ENCODE results near the gene GJD3.
"Not testable (repeated sequence)": the region's sequence is repeated elsewhere in the genome, so short reads cannot be mapped to it uniquely, and the experiment has no call there.

Gene GJD3, protein sequence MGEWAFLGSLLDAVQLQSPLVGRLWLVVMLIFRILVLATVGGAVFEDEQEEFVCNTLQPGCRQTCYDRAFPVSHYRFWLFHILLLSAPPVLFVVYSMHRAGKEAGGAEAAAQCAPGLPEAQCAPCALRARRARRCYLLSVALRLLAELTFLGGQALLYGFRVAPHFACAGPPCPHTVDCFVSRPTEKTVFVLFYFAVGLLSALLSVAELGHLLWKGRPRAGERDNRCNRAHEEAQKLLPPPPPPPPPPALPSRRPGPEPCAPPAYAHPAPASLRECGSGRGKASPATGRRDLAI

DNA sequence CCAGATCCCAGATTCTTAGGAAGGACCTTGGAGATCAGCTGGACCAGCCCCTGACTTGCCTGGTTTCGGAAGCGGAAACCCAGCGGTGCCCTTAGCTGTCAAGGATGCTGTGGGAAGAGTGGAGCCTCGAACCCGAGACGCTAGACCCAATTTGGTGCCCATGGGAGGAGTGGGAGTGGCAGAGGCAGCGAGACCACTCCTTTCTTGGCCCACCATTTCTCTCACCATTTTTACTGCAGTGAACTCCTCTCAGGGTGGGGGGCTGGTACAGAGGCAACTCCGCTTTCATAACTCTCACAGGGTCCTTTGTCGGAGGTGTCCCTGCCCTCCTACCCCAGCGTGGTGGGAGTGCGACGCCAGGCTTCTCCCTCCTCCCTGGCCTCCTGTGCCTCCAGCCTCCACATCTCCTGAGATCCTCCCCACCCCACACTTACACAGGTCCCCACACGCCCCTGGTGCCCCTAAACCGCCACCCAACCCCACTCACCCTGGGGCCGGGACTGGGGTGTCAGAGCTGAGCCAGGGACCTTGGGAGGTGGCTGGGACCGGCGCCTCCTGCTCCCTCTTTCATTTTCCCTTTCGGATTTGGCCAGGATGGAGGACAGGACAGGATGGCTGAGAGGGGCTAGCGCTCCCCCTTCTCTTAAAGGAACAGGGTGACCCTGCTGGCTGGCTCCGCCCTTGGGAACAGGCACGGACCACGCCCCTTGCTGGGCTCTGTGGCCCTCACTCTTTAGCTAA is at the start of gene GJD3:
TSS of gene GJD3 (minus strand) at position 617 of the 741 bp plus-strand sequence. CDS start 922 bp downstream, outside the sequence.
- DNase-seq = no peak

DNA sequence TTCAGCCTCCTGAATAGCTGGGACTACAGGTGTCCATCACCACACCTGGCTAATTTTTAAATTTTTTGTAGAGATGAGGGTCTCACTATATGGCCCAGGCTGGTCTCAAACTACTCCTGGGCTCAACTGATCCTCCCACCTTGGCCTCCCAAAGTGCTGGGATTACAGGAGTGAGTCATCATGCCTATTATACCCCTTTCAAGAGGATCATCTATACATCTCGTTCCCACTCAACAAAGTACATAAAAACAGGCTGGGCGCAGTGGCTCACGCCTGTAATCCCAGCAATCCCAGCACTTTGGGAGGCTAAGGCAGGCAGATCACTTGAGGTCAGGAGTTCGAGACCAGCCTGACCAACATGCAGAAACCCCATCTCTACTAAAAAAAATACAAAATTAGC is 49.8 kb upstream of the GJD3 start:
- not testable (repeated sequence) for DNase-seq

DNA sequence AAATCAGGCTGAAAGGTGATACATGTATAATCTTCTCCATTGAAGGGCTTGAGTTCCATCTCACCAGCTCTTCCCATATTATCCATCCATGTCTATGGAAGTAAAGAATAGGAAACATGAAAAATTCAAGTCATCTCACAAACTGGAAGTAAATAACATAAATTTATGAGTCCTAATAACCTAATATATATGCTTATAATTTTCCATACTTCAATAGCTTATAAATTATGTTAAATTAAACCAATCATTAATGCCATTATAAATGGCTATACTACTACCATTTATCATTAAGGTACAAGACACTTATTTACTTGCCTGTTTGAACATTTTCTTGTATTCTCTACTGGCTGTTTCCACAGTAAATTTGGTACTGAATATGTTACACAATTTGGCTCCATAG is 48.3 kb upstream of the GJD3 start:
- no peak for DNase-seq

DNA sequence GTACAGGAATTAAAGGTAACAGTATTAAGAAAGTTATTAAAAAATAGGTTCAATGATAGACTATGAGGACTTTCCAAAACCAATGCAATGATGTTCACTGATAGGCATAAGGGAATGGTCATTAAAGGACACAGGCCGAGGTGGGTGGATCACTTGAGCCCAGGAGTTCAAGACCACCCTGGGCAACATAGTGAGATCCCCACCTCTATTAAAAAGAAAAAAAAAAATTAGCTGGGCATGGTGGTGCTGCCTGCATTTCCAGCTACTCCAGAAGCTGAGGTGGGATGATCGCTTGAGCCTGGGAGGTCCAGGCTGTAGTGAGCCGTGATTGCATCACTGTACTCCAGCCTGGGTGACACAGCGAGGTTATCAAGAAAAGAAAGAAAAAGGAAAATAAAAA is 47.3 kb upstream of the GJD3 start:
- no peak for DNase-seq

DNA sequence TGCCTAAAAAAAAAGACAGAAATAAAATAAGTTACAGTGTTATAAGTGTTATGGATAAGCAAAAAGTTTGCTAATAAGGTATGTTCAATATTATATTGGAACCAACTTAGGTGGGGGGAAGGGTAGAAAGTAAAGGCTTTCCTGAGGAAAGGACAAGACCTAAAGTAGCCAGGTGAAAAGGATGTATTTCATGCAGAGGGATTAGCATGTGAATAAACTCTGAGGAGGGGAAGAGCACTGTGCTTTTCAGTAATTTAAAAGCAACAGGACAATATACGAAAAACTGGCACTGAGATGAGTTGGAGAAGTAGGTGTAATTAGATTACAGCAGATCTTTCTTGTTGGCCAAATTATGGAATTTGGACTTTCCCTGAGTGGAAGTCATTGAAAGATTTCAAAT is 45.5 kb upstream of the GJD3 start:
- no peak for DNase-seq

DNA sequence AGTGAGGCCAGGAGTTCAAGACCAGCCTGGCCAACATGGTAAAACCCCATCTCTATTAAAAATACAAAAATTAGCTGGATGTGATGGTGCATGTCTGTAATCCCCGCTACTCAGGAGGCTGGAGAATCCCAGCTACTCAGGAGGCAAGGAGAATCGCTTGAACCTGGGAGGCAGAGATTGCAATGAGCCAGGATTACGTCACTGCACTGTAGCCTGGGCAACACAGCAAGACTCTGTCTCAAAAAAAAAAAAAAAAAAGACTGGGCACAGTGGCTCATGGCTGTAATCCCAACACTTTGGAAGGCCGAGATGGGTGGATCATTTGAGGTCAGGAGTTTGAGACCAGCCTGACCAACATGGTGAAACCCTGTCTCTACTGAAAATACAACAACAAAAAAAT is 45.0 kb upstream of the GJD3 start:
- DNase-seq = not testable (repeated sequence)

DNA sequence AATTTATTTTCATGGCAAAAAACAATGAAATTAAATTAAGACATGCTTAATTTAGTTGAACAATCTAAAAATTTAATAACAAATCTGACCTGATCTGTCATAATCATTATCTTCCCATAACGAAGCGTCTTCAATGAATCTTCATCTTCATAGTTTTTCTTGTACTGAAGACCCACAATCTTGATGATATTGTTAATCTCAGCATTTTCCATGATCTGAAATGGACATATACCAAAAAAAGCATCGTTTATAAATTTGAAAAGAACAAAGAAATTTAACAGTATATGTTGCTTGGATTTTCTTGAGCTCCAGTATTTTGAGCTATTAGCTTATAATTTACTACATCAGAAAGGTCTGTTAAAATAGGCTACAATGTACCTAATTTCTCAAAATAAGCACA is 42.9 kb upstream of the GJD3 start:
- no peak for DNase-seq

DNA sequence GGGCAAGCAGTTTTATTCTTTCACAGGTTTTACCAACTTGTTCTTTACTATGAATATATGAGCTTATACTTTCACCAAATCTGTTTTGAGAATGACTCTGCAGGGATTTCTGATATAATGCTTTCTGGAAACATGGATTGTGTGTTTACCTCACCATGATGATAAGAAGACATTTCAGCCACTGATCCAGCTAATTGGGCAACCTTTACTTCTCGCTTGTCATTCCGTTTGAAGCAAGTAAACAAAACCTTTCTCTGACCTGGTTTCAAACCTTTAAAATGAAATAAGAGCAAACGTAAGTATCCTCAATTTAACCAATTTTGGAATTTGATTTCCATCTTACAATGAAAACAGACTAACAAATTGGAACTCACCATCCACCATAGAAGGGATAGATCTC is 39.5 kb upstream of the GJD3 start:
- no peak for DNase-seq

DNA sequence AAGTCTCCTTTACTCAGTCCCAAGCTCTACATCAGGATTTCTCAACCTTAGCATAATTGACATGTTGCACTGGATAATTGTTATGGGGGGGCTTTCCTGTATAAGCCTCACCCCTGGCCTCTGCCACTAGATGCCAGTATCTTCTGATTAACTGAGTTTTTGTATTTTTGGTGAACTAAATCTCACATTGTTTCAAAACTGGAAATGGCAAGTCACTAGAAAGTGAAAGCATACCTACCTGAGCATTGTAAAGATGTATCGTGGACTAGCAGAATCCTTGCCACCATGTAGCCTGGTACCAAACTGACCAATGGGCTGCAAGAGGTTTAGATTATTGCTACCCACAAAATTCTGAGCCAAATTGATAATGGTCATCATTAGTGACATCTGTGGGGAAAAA is 38.1 kb upstream of the GJD3 start:
- no peak for DNase-seq

DNA sequence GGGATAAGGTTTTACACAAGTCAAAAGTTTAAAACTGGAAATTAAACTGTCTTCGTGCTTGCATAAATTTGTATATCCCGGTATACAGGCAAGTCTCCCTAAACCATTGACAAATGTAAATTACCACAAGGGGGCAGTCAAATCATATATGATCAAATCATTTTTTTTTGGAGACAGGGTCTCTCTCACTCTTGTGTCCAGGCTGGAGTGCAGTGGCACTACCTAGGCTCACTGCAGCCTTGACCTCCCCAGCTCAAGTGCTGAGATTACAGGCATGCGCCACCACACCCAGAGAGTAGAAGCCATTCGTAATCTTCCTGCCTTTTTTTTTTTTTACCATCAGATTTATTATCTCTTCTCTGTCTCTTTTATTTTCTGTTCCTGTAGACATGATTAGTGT is 34.6 kb upstream of the GJD3 start:
- DNase-seq = no peak

DNA sequence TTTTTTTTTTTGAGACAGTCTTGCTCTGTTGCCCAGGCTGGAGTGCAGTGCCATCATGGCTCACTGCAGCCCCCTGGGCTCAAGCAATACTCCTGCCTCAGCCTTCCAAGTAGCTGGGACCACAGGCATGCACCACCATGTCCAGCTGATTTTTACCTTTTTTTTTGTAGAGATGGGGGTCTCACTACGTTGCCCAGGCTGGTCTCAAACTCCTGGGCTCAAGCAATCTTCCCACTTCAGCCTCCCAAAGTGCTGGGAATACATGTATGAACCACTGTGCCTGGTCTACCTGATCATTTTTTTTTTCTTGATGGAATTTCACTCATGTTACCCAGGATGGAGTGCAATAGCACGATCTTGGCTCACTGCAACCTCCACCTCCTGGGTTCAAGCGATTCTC is 22.0 kb upstream of the GJD3 start:
- not testable (repeated sequence) for DNase-seq

DNA sequence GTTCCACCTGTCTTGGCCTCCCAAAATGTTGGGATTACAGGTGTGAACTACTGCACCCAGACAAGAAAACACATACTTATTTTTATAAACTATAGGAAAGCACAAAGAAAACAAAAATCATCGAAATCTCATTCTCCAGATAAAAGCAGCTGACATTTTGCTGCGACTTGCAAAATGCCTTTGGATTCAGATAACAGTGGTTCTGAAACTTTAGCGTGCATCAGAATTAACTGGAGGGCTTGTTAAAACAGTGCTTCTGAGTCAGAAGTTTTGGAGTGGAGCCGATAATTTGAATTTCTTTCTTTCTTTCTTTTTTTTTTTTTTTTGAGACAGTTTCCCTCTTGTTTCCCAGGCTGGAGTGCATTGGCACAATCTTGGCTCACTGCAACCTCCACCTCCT is 17.7 kb upstream of the GJD3 start:
- DNase-seq = no peak

DNA sequence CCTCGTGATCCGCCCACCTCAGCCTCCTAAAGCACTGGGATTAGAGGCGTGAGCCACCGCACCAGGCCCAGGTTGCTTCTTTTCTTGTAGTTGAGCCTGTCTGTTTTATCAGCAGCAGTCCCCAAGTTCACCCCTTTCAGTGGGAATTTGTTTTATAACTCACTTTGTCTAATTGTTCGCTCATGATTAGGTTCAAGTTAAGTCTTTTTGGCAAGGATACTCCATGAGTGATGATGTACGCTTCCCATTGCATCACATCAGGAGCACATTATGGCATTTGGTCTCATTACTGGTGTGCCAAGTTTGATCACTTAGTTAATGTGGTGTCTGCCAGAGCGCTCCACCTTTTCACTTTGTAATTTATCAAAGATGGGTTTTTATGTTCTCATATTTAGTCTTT is 14.4 kb upstream of the GJD3 start:
- DNase-seq = no peak

DNA sequence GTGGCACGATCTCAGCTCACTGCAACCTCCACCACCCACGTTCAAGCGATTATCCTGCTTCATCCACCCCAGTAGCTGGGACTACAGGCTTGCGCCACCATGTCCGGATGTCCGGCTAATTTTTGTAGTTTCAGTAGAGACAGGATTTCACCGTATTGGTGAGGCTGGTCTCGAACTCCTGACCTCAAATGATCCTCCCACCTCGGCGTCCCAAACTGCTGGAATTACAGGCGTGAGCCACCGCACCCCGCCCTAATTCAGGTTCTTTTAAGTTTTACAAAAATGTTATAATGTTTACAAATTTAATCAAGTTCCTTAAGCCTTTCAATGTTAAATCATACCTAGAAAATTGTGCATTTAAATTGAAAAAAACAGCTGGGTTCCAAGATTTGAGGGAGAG is 13.3 kb upstream of the GJD3 start:
- no peak for DNase-seq

DNA sequence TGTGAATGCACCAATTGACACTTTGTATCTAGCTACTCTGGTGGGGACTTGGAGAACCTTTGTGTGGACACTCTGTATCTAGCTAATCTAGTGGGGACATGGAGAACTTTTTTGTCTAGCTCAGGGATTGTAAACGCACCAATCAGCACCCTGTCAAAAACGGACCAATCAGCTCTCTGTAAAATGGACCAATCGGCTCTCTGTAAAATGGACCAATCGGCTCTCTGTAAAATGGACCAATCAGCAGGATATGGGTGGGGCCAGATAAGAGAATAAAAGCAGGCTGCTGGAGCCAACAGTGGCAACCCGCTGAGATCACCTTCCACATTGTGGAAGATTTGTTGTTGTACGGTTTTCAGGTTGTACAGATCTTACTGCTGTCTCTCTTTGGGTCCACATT is 12.0 kb upstream of the GJD3 start:
- not testable (repeated sequence) for DNase-seq

DNA sequence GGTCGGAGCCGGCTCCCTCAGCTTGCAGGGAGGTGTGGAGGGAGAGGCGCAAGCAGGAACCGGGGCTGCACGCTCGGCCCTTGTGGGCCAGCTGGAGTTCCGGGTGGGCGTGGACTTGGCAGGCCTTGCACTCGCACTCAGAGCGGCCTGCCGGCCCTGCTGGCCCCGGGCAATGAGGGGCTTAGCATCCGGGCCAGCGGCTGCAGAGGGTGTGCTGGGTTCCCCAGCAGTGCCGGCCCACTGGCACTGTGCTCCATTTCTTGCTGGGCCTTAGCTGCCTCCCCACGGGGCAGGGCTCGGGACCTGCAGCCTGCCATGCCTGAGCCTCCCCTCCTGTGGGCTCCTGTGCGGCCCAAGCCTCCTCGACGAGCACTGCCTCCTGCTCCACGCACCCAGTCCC is 11.2 kb upstream of the GJD3 start:
- DNase-seq = not testable (repeated sequence)

DNA sequence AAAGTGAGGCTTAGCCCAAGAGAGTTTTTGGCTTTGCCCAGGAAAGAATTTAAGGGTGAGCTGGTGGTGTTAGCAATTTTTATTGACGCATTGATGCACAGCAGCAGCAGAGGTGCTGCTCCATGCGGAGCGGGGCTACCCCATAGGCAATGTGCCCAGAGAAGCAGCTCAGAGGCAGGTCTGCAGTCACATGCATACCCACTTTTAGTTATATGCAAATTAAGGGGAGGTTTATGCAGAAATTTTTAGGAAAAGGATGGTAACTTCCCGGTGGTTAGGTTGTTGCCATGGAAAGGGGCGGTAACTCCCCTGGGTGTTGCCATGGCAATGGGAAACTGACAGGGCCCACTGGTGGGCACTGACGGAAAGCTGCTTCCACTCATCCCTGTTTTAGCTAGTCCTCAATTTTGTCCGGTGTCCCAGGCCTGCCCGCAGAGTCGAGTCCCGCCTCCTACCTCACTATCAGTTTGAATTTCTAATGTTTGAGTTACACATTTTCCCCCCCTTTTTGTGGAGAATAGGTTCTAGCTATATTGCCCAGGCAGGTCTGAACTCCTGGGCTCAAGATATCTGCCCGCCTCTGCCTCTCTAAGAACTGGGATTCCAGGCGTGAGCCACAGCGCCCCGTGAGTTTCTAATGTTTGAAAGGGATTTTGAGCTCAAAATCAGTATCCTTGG is 10.4 kb upstream of the GJD3 start:
- no peak for DNase-seq

DNA sequence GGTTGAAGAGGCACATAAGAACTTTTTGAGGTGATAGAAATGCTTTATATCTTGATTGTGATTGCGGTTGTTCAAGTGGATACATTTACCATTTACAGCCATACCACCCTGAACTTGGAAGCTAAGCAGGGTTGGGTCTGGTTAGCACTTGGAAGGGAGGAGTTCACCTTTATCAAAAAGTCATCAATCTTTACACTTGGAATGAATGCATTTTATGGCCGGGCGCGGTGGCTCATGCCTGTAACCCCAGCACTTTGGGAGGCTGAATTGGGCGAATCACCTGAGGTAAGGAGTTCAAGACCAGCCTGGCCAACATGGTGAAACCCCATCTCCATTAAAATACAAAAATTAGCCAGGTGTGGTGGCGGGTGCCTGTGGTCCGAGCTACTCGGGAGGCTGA is 9.5 kb upstream of the GJD3 start:
- DNase-seq = no peak

DNA sequence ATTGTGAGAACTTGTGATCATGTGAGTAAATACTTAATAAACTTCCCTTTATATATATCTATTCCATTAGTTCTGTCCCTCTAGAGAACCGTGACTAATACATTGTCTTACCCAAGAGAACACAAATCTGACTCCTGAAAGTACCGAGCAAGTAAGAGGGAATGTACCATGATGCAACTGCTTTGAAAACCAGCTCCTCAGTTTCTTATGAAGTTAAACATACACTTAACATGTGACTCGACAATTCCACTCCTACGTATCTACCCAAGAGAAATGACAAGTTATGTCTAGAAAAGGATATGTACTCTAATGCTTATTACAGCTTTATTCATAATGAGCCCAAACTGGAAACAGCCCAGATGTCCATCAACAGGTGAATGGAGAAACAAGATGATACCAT is 8.8 kb upstream of the GJD3 start:
- no peak for DNase-seq

DNA sequence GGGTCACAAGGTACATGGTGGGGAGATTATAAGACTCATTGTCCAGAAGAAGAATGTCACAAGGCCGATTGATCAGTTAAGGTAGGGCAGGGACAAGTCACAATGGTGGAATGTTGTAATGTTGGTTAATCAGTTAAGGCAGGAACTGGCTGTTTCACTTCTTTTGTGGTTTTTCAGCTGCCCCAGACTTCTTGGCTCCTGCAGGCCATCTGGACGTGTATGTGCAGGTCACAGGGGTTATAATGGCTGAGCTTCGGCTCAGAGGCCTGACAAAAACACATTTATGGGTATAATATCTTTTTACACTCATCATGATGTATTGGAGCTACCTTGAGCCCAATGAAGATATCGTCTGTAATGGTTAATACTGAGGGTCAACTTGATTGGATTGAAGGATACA is 8.1 kb upstream of the GJD3 start:
- DNase-seq = not testable (repeated sequence)

DNA sequence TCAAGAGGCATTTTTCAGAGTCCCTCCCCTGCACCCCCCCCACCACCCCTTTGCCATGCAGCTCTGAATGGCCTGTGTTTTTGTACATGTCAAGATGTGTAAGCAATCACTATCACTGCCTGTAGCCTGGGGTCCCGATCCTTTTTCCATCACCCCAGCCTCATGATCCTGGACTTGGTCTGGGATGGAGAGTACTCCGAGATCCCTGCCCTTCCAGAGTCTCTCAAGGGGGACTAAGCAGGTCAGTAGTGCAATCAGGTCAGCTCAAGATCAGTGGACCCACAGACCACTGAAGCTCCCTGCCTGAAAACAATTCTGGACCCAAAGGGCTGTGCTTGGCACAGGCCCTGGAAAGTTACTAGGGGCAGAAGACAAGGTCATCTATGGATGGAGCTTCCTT is 7.5 kb upstream of the GJD3 start:
- no peak for DNase-seq

DNA sequence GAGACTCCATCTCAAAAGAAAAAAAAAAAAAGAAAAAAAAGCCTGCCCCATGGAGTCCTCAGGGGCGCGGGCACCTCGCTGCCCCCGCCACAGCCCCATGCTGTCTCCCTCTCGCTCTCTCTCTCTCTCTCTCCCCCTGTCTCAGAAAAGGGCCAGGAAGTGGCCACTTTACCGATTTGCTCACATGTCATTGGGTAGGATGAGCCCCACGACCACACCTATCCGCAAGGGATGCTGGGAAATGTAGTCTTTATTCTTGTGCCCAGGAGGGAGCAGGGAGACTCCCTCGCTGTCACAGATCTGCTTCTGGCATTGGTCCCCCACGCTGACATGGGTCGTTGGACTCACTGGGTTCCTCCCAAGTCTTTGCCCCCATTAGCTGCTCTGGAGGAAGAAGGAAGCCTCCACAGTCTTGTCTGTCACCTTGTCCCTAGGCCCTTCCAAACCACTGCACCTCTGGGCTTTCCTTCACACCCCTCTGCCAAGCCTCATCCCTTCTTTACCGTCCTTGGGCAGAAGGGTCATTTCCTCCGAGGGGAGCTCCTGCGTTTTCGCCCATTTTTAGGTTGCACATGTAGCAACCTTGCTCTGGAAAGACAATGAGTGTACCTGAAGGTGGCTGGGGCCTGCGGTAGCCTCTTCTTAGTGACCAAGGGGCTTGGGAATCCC is 6.9 kb upstream of the GJD3 start:
- no peak for DNase-seq

DNA sequence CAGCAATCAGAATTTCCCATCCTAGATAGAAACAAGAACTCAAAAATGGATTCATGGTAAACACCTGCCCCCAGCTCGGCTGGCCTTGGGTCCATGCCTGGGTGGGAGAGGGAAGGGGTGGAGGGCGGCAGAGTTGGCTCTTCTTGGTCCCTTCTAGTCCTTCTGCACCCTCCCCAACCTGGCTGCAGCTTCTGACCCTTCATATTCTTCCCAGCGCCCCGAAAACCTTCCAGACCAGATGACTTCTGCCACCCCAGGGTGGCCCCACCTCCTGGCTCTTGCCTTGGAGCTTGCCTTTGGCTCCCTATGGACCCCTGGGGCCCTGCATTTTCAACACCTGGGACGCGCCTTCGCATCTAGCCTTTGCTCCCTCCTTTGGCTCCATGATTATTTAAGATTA is 5.4 kb upstream of the GJD3 start:
- no peak for DNase-seq

DNA sequence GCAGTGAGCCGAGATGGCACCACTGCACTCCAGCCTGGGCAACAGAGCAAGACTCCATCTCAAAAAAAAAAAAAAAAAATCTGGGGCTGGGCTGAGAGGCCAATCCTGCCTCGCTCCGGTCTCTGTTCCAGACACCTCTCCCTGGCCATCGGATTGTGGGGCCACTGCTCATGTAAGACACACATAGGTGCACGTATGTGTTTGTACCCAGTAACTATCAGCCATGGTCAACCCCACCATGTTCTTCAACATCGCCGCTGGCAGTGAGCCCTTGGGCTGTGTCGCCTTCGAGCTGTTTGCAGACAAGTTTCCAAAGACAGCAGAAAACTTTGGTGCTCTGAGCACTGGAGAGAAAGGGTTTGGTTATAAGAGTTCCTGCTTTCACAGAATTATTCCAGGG is 3.2 kb upstream of the GJD3 start:
- DNase-seq = not testable (repeated sequence)
